ENCODE results near the gene GRK1. TPM values are rescaled to one million over a fixed set of nuclear protein-coding genes. Genes with fewer than 3 reads are reported as not detected.
A peak's percentile ranks its signal among the peaks of the same experiment; 100 is the strongest.

Gene GRK1
- total RNA-seq, 1 donor from 2014 or later, result 1.5 TPM

DNA sequence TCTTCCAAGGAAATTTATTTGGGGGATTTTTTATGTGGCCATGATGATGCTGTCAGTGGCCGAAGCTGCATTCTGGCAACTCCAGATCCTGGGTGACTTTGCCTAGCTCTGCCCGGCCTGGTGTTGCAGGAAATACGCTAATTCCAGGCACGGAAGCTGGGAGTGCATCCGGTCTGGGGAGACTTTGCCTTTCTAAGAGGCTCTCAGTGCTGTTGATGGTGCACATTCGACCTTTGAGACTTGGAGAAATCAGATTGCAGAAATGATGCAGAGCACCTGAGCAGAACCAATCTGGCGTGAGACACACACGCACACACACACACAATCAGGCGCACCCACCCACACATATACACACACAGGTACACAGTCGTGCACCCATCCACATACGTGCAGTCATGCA is 86.2 kb downstream of the GRK1 start:
- H3K27me3 Mint-ChIP-seq (ENCODE audit: low read depth), result peaks cover 4% of the 10 kb centered on the region
- H3K9me3 Mint-ChIP-seq, result peaks cover 10% of the 10 kb centered on the region
- H3K4me3 Mint-ChIP-seq, result no peak overlapping the region
- TF ChIP-seq, protein P1, sequence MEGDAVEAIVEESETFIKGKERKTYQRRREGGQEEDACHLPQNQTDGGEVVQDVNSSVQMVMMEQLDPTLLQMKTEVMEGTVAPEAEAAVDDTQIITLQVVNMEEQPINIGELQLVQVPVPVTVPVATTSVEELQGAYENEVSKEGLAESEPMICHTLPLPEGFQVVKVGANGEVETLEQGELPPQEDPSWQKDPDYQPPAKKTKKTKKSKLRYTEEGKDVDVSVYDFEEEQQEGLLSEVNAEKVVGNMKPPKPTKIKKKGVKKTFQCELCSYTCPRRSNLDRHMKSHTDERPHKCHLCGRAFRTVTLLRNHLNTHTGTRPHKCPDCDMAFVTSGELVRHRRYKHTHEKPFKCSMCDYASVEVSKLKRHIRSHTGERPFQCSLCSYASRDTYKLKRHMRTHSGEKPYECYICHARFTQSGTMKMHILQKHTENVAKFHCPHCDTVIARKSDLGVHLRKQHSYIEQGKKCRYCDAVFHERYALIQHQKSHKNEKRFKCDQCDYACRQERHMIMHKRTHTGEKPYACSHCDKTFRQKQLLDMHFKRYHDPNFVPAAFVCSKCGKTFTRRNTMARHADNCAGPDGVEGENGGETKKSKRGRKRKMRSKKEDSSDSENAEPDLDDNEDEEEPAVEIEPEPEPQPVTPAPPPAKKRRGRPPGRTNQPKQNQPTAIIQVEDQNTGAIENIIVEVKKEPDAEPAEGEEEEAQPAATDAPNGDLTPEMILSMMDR (conservative IDR thresholded peaks at IDR 0.05), result no peak
- no peak overlapping the region for H3K27ac Mint-ChIP-seq (ENCODE audit: unreplicated experiment)
- H3K4me1 Mint-ChIP-seq, result peaks cover 2% of the 10 kb centered on the region
- no peak for DNase-seq (ENCODE audit: low read depth, low spot score)
- H3K36me3 Mint-ChIP-seq (ENCODE audit: low read depth), result no peaks in the 10 kb centered on the region

DNA sequence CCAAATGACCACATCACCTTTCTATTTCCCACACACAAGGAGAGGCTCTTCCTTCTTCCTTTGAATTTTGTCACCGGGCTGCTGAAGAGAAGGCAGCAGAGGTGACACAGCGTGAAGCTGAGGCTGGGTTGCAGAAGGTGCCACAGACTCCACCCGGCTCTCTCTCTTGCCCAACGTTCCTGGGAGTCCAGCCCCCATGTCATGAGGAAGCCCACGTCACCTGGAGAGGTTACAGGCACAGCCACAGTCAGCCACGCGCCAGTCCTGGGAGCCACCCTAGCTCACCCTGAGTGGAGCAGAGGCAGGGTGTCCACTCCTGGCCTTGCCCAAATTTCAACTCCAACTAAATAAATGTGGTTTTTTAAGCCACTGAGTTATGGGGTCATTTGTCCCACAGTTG is 87.2 kb downstream of the GRK1 start:
- TF ChIP-seq, protein P1 (conservative IDR thresholded peaks at IDR 0.05), result no peak
- H3K36me3 Mint-ChIP-seq (ENCODE audit: low read depth), result no peaks in the 10 kb centered on the region
- H3K4me1 Mint-ChIP-seq, result peaks cover 7% of the 10 kb centered on the region
- DNase-seq (ENCODE audit: low read depth, low spot score), result no peak
- H3K27ac Mint-ChIP-seq (ENCODE audit: unreplicated experiment), result no peak overlapping the region
- peaks cover 10% of the 10 kb centered on the region for H3K9me3 Mint-ChIP-seq
- no peak overlapping the region for H3K4me3 Mint-ChIP-seq
- H3K27me3 Mint-ChIP-seq (ENCODE audit: low read depth), result peaks cover 9% of the 10 kb centered on the region

DNA sequence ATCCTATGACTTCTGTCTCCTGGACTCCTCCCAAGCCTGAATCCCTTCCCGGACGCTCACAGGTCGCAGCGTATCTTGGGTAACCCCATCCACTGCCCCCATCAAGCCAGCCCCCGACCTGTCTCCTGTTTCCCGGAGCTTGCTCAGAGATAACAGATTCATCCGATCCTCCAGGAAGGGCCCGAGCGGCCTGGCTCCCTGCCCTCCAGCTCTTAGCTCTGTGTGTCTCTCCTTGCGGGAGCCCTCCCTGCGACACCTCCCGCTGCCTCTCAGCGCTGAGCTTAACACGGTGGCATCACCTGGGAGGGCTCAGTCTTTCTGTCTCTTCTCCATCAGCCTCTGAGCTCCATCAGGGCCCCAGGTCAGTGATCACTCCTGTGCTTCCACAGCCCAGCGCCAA is 87.7 kb downstream of the GRK1 start:
- peaks cover 12% of the 10 kb centered on the region for H3K4me1 Mint-ChIP-seq
- TF ChIP-seq, protein P1 (conservative IDR thresholded peaks at IDR 0.05), result no peak
- H3K36me3 Mint-ChIP-seq (ENCODE audit: low read depth), result no peaks in the 10 kb centered on the region

DNA sequence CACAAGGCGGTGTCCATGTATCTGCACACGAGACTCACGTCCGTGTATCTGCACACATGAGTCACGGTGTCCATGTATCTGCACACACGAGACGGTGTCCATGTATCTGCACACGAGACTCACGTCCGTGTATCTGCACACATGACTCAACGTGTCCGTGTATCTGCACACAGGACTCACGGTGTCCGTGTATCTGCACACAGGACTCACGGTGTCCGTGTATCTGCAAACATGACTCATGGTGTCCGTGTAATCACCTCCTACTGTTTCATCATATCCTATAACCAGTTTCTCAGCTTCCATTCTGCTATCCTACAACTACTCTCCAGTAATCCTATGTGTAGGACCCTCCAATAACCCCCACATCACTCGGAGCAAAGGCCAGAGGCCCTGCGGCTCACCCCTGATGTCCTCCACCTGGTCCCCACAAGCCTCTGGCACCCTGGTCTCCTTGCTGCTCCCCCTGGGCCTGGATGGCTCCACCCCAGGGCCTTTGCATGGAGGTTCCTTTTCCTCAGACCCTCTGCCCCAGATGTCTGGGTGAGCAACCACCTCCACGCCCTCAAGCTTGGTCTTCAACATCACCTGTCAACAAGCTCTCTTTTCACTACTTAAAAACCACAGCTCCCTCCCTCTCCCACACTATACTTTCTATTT is 89.5 kb downstream of the GRK1 start:
- TF ChIP-seq, protein P1 (conservative IDR thresholded peaks at IDR 0.05), result no peak

More for the DNA sequence above, 87.7 kb downstream of the GRK1 start:
- H3K27ac Mint-ChIP-seq (ENCODE audit: unreplicated experiment), result no peak overlapping the region
- no peak overlapping the region for H3K4me3 Mint-ChIP-seq
- H3K27me3 Mint-ChIP-seq (ENCODE audit: low read depth), result peaks cover 13% of the 10 kb centered on the region
- DNase-seq (ENCODE audit: low read depth, low spot score), result no peak
- H3K9me3 Mint-ChIP-seq, result peaks cover 10% of the 10 kb centered on the region

DNA sequence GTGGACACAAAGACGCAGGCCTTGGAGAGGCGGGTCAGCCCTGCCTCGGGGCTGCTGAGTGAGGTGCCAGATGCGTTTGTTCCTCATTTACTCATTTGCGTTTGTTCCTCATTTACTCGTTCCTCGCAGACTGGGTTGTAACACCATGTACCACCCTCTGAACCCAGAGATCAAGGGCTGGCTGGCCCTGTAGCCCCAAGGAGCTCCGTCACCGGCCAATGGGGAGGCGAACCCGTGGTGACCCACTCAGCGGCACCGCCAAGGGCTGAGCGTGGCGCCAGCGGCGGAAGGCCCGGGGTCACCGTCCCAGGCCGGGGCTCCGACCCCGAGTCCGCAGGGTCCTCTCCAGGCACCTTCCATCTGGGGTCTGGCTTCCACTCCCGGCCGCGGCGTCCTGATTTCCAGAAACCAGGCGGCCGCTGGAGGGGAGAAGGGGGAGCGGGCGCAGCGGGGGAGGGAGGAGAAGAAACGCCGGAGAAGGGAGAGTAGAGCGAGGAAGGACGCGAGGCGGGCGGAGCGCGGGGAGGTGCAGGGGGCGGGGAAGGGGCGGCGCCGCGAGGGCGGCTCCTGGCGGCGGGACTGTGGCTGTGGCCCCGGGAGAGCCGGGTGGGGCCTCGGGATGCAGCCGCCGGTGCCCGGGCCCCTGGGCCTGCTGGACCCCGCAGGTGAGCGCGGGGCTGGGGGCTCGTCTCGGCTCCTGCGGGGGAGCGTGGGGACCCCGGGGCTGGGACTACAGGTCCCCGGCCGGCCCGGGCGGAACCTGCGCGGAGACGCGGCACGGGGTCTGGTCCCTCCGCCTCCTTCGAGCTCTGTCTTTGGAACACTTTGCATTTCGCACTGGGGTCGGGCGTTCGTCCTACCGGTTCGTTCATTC is 91.9 kb downstream of the GRK1 start, which contains the start of gene TMEM255B:
Gene TMEM255B (plus strand): TSS at position 576 of the 874 bp plus-strand sequence. CDS start 44 bp downstream, at position 620.
- H3K9me3 Mint-ChIP-seq, result no peaks in the 10 kb centered on the region
- peaks cover 43% of the 10 kb centered on the region for H3K27me3 Mint-ChIP-seq (ENCODE audit: low read depth)
- H3K4me1 Mint-ChIP-seq, result peaks cover 14% of the 10 kb centered on the region
- no peak within 1 kb of the TSS for H3K27ac Mint-ChIP-seq (ENCODE audit: unreplicated experiment)
- peak within 1 kb of the TSS; percentile 87 for H3K4me3 Mint-ChIP-seq
- H3K36me3 Mint-ChIP-seq (ENCODE audit: low read depth), result no peaks in the 10 kb centered on the region
- peak; percentile 73 for DNase-seq (ENCODE audit: low read depth, low spot score)
- TF ChIP-seq, protein P1 (conservative IDR thresholded peaks at IDR 0.05), result peak; percentile 56

More for the DNA sequence above, 89.5 kb downstream of the GRK1 start:
- Mint-ChIP-seq H3K4me1 (peaks cover 14% of the 10 kb centered on the region), H3K4me3 (no peak overlapping the region), H3K36me3 (ENCODE audit: low read depth) (no peaks in the 10 kb centered on the region), H3K27me3 (ENCODE audit: low read depth) (peaks cover 32% of the 10 kb centered on the region), H3K9me3 (no peaks in the 10 kb centered on the region), H3K27ac (ENCODE audit: unreplicated experiment) (no peak overlapping the region)
- DNase-seq (ENCODE audit: low read depth, low spot score), result no peak

All from neural crest cell (in vitro differentiated cells).